IPS-18a (cell line): ENCODE data around the gene WNK2.
A peak's percentile ranks its signal among the peaks of the same experiment; 100 is the strongest.

ENCODE experiments used
- H3K27ac ChIP-seq: one replicate; pipeline ENCODE4 v1.5.1; 2013; ENCODE audit warnings: low read length
- H3K27me3 ChIP-seq: one replicate; pipeline ENCODE4 v1.6.1; 2013; ENCODE audit warnings: mild to moderate bottlenecking, low read length; ENCODE audit not compliant: control insufficient read depth, insufficient read depth
- H3K36me3 ChIP-seq: one replicate; pipeline ENCODE4 v1.6.1; 2013; ENCODE audit warnings: low read depth, low read length; ENCODE audit not compliant: control insufficient read depth
- H3K4me1 ChIP-seq: one replicate; pipeline ENCODE4 v1.6.1; 2013; ENCODE audit warnings: low read depth, low read length; ENCODE audit not compliant: control insufficient read depth
- H3K4me3 ChIP-seq: one replicate; pipeline ENCODE4 v1.5.1; 2013; ENCODE audit warnings: low read length
- H3K9ac ChIP-seq: one replicate; pipeline ENCODE4 v1.6.1; 2013; ENCODE audit warnings: mild to moderate bottlenecking, low read length, moderate library complexity
- H3K9me3 ChIP-seq: one replicate; pipeline ENCODE4 v1.6.1; 2013; ENCODE audit warnings: low read depth, low read length; ENCODE audit not compliant: control insufficient read depth

The WNK2 gene

GRCh38 chr9:93180938-93181337 is 3.0 kb upstream of the WNK2 start:
- no peak overlapping the region for H3K4me3 ChIP-seq
- no peaks in the 10 kb centered on the region for H3K36me3 ChIP-seq
- no peaks in the 10 kb centered on the region for H3K9me3 ChIP-seq
- peaks cover 36% of the 10 kb centered on the region for H3K27me3 ChIP-seq
- no peak overlapping the region for H3K9ac ChIP-seq
- no peak overlapping the region for H3K27ac ChIP-seq
- no peaks in the 10 kb centered on the region for H3K4me1 ChIP-seq

- Histone ChIP-seq H3K4me3 (no peak overlapping the region), H3K9me3 (no peaks in the 10 kb centered on the region), H3K4me1 (no peaks in the 10 kb centered on the region), H3K27ac (no peak overlapping the region), H3K27me3 (peaks cover 36% of the 10 kb centered on the region), H3K36me3 (no peaks in the 10 kb centered on the region), H3K9ac (no peak overlapping the region)
Measured at GRCh38 chr9:93181672-93182435, 2.1 kb upstream of the WNK2 start.

GRCh38 chr9:93182572-93182971 is 1.4 kb upstream of the WNK2 start:
- H3K27ac ChIP-seq = no peak overlapping the region
- no peaks in the 10 kb centered on the region for H3K4me1 ChIP-seq
- no peaks in the 10 kb centered on the region for H3K9me3 ChIP-seq
- no peak overlapping the region for H3K9ac ChIP-seq
- no peaks in the 10 kb centered on the region for H3K36me3 ChIP-seq
- H3K27me3 ChIP-seq = peaks cover 36% of the 10 kb centered on the region
- H3K4me3 ChIP-seq = no peak overlapping the region

- no peaks in the 10 kb centered on the region for H3K36me3 ChIP-seq
- no peak overlapping the region for H3K27ac ChIP-seq
- peak overlapping the region; percentile 51 for H3K4me3 ChIP-seq
- H3K4me1 ChIP-seq = no peaks in the 10 kb centered on the region
- peaks cover 36% of the 10 kb centered on the region for H3K27me3 ChIP-seq
- H3K9ac ChIP-seq = no peak overlapping the region
- no peaks in the 10 kb centered on the region for H3K9me3 ChIP-seq
Measured at GRCh38 chr9:93183131-93183662, 742 bp upstream of the WNK2 start.

GRCh38 chr9:93184432-93185265 is 710 bp downstream of the WNK2 start:
- Histone ChIP-seq H3K27me3 (peaks cover 36% of the 10 kb centered on the region), H3K9ac (peak overlapping the region; percentile 13), H3K9me3 (no peaks in the 10 kb centered on the region), H3K4me3 (peak overlapping the region; percentile 61), H3K36me3 (no peaks in the 10 kb centered on the region), H3K27ac (no peak overlapping the region), H3K4me1 (no peaks in the 10 kb centered on the region)

GRCh38 chr9:93185266-93186214 is 1.6 kb downstream of the WNK2 start:
- Histone ChIP-seq H3K4me3 (peak overlapping the region; percentile 15), H3K27ac (no peak overlapping the region), H3K36me3 (no peaks in the 10 kb centered on the region), H3K9me3 (no peaks in the 10 kb centered on the region), H3K9ac (no peak overlapping the region), H3K4me1 (no peaks in the 10 kb centered on the region), H3K27me3 (peaks cover 36% of the 10 kb centered on the region)

GRCh38 chr9:93186215-93186945 is 2.4 kb downstream of the WNK2 start:
- Histone ChIP-seq H3K9ac (no peak overlapping the region), H3K4me1 (no peaks in the 10 kb centered on the region), H3K4me3 (no peak overlapping the region), H3K9me3 (no peaks in the 10 kb centered on the region), H3K36me3 (no peaks in the 10 kb centered on the region), H3K27ac (no peak overlapping the region), H3K27me3 (peaks cover 36% of the 10 kb centered on the region)

- H3K36me3 ChIP-seq = no peaks in the 10 kb centered on the region
- H3K27ac ChIP-seq = no peak overlapping the region
- no peak overlapping the region for H3K9ac ChIP-seq
- H3K4me3 ChIP-seq = no peak overlapping the region
- no peaks in the 10 kb centered on the region for H3K4me1 ChIP-seq
- peaks cover 31% of the 10 kb centered on the region for H3K27me3 ChIP-seq
- H3K9me3 ChIP-seq = no peaks in the 10 kb centered on the region
Measured at GRCh38 chr9:93187047-93187446, 3.1 kb downstream of the WNK2 start.

- Histone ChIP-seq H3K27ac (no peak overlapping the region), H3K36me3 (no peaks in the 10 kb centered on the region), H3K9ac (no peak overlapping the region), H3K4me3 (no peak overlapping the region), H3K9me3 (no peaks in the 10 kb centered on the region), H3K4me1 (no peaks in the 10 kb centered on the region), H3K27me3 (peaks cover 26% of the 10 kb centered on the region)
Measured at GRCh38 chr9:93187574-93187973, 3.6 kb downstream of the WNK2 start.

- Histone ChIP-seq H3K9ac (no peak overlapping the region), H3K4me3 (no peak overlapping the region), H3K9me3 (no peaks in the 10 kb centered on the region), H3K4me1 (no peaks in the 10 kb centered on the region), H3K36me3 (no peaks in the 10 kb centered on the region), H3K27ac (no peak overlapping the region), H3K27me3 (peaks cover 14% of the 10 kb centered on the region)
Measured at GRCh38 chr9:93188426-93189368, 4.8 kb downstream of the WNK2 start.
